ENCODE data around the gene NTRK2. TPM values are rescaled to one million over a fixed set of nuclear protein-coding genes. Genes with fewer than 3 reads are reported as not detected.

The NTRK2 gene
- total RNA-seq, 2 experiments from 2014 or later, result 0.02 to 0.05 TPM

GRCh38 chr9:84999788-85000187 lies 330.3 kb downstream of the NTRK2 start:
- CTCF ChIA-PET, result no interaction called here
- peaks cover 2% of the 10 kb centered on the region for H3K9me3 Mint-ChIP-seq
- no peak overlapping the region for H3K27ac Mint-ChIP-seq
- H3K27me3 Mint-ChIP-seq (ENCODE audit: low read depth), result peaks cover 7% of the 10 kb centered on the region
- DNase-seq, result no peak
- H3K4me1 Mint-ChIP-seq (ENCODE audit: low read depth), result no peaks in the 10 kb centered on the region
- intact Hi-C loops (cut with micrococcal nuclease), result no loop called here
- H3K4me3 Mint-ChIP-seq, result no peak overlapping the region
- no peaks in the 10 kb centered on the region for H3K36me3 Mint-ChIP-seq (ENCODE audit: low read depth)

- no peaks in the 10 kb centered on the region for H3K36me3 Mint-ChIP-seq (ENCODE audit: low read depth)
- H3K9me3 Mint-ChIP-seq, result peaks cover 2% of the 10 kb centered on the region
- intact Hi-C loops (cut with micrococcal nuclease), result no loop called here
- H3K4me1 Mint-ChIP-seq (ENCODE audit: low read depth), result no peaks in the 10 kb centered on the region
- DNase-seq, result no peak
- no peak overlapping the region for H3K27ac Mint-ChIP-seq
- CTCF ChIA-PET, result no interaction called here
- peaks cover 7% of the 10 kb centered on the region for H3K27me3 Mint-ChIP-seq (ENCODE audit: low read depth)
- H3K4me3 Mint-ChIP-seq, result no peak overlapping the region
These were observed 332.4 kb downstream of the NTRK2 start for GRCh38 chr9:85001925-85002324.

GRCh38 chr9:85004818-85005413 lies 335.4 kb downstream of the NTRK2 start:
- no peak overlapping the region for H3K4me3 Mint-ChIP-seq
- no peaks in the 10 kb centered on the region for H3K36me3 Mint-ChIP-seq (ENCODE audit: low read depth)
- no peak overlapping the region for H3K27ac Mint-ChIP-seq
- intact Hi-C loops (cut with micrococcal nuclease), result no loop called here
- CTCF ChIA-PET, result no interaction called here
- H3K9me3 Mint-ChIP-seq, result peaks cover 2% of the 10 kb centered on the region
- peaks cover 7% of the 10 kb centered on the region for H3K27me3 Mint-ChIP-seq (ENCODE audit: low read depth)
- H3K4me1 Mint-ChIP-seq (ENCODE audit: low read depth), result no peaks in the 10 kb centered on the region
- DNase-seq, result no peak

GRCh38 chr9:85007748-85008147 lies 338.2 kb downstream of the NTRK2 start:
- no peak for DNase-seq
- Mint-ChIP-seq H3K36me3 (ENCODE audit: low read depth) (no peaks in the 10 kb centered on the region), H3K9me3 (no peaks in the 10 kb centered on the region), H3K4me1 (ENCODE audit: low read depth) (no peaks in the 10 kb centered on the region), H3K4me3 (no peak overlapping the region), H3K27ac (no peak overlapping the region), H3K27me3 (ENCODE audit: low read depth) (peaks cover 1% of the 10 kb centered on the region)
- intact Hi-C loops (cut with micrococcal nuclease), result no loop called here
- CTCF ChIA-PET, result no interaction called here

GRCh38 chr9:85008215-85008614 lies 338.7 kb downstream of the NTRK2 start:
- Mint-ChIP-seq H3K4me1 (ENCODE audit: low read depth) (no peaks in the 10 kb centered on the region), H3K27me3 (ENCODE audit: low read depth) (peaks cover 2% of the 10 kb centered on the region), H3K36me3 (ENCODE audit: low read depth) (no peaks in the 10 kb centered on the region), H3K4me3 (no peak overlapping the region), H3K27ac (no peak overlapping the region), H3K9me3 (no peaks in the 10 kb centered on the region)
- CTCF ChIA-PET, result no interaction called here
- DNase-seq, result no peak
- intact Hi-C loops (cut with micrococcal nuclease), result no loop called here

- H3K4me1 Mint-ChIP-seq (ENCODE audit: low read depth), result no peaks in the 10 kb centered on the region
- CTCF ChIA-PET, result no interaction called here
These were observed 339.7 kb downstream of the NTRK2 start for GRCh38 chr9:85009251-85009650.

GRCh38 chr9:85013703-85014102 lies 344.2 kb downstream of the NTRK2 start:
- Mint-ChIP-seq H3K27me3 (ENCODE audit: low read depth) (peaks cover 10% of the 10 kb centered on the region), H3K4me3 (no peak overlapping the region), H3K4me1 (ENCODE audit: low read depth) (no peaks in the 10 kb centered on the region), H3K27ac (no peak overlapping the region), H3K9me3 (no peaks in the 10 kb centered on the region), H3K36me3 (ENCODE audit: low read depth) (no peaks in the 10 kb centered on the region)
- intact Hi-C loops (cut with micrococcal nuclease), result no loop called here
- CTCF ChIA-PET, result no interaction called here
- no peak for DNase-seq

More at GRCh38 chr9:85009251-85009650, 339.7 kb downstream of the NTRK2 start:
- DNase-seq, result no peak
- intact Hi-C loops (cut with micrococcal nuclease), result no loop called here
- Mint-ChIP-seq H3K27ac (no peak overlapping the region), H3K36me3 (ENCODE audit: low read depth) (no peaks in the 10 kb centered on the region), H3K9me3 (no peaks in the 10 kb centered on the region), H3K4me3 (no peak overlapping the region), H3K27me3 (ENCODE audit: low read depth) (peaks cover 6% of the 10 kb centered on the region)

GRCh38 chr9:85014292-85014691 lies 344.8 kb downstream of the NTRK2 start:
- Mint-ChIP-seq H3K4me3 (no peak overlapping the region), H3K4me1 (ENCODE audit: low read depth) (no peaks in the 10 kb centered on the region), H3K36me3 (ENCODE audit: low read depth) (no peaks in the 10 kb centered on the region), H3K27ac (no peak overlapping the region), H3K9me3 (no peaks in the 10 kb centered on the region), H3K27me3 (ENCODE audit: low read depth) (peaks cover 10% of the 10 kb centered on the region)
- intact Hi-C loops (cut with micrococcal nuclease), result no loop called here
- no peak for DNase-seq
- CTCF ChIA-PET, result interaction anchor here (0.7 kb wide), 1 partner anchor 222 kb away, joined by 3 read pairs; no protein-coding TSS in a partner anchor

GRCh38 chr9:85016384-85017006 lies 347.0 kb downstream of the NTRK2 start:
- CTCF ChIA-PET, result no interaction called here
- intact Hi-C loops (cut with micrococcal nuclease), result no loop called here
- no peaks in the 10 kb centered on the region for H3K36me3 Mint-ChIP-seq (ENCODE audit: low read depth)
- H3K9me3 Mint-ChIP-seq, result no peaks in the 10 kb centered on the region
- no peaks in the 10 kb centered on the region for H3K4me1 Mint-ChIP-seq (ENCODE audit: low read depth)
- peaks cover 12% of the 10 kb centered on the region for H3K27me3 Mint-ChIP-seq (ENCODE audit: low read depth)
- H3K4me3 Mint-ChIP-seq, result no peak overlapping the region
- DNase-seq, result no peak
- H3K27ac Mint-ChIP-seq, result no peak overlapping the region

- H3K4me3 Mint-ChIP-seq, result no peak overlapping the region
- CTCF ChIA-PET, result no interaction called here
- no peaks in the 10 kb centered on the region for H3K9me3 Mint-ChIP-seq
- DNase-seq, result no peak
- intact Hi-C loops (cut with micrococcal nuclease), result no loop called here
- no peaks in the 10 kb centered on the region for H3K4me1 Mint-ChIP-seq (ENCODE audit: low read depth)
- no peak overlapping the region for H3K27ac Mint-ChIP-seq
- H3K27me3 Mint-ChIP-seq (ENCODE audit: low read depth), result peaks cover 2% of the 10 kb centered on the region
- no peaks in the 10 kb centered on the region for H3K36me3 Mint-ChIP-seq (ENCODE audit: low read depth)
These were observed 351.3 kb downstream of the NTRK2 start for GRCh38 chr9:85020791-85021190.

GRCh38 chr9:85021686-85022085 lies 352.2 kb downstream of the NTRK2 start:
- CTCF ChIA-PET, result no interaction called here
- DNase-seq, result no peak
- intact Hi-C loops (cut with micrococcal nuclease), result no loop called here
- Mint-ChIP-seq H3K27ac (no peak overlapping the region), H3K4me1 (ENCODE audit: low read depth) (no peaks in the 10 kb centered on the region), H3K36me3 (ENCODE audit: low read depth) (no peaks in the 10 kb centered on the region), H3K9me3 (no peaks in the 10 kb centered on the region), H3K27me3 (ENCODE audit: low read depth) (peaks cover 2% of the 10 kb centered on the region), H3K4me3 (no peak overlapping the region)

GRCh38 chr9:85024374-85024773 lies 354.8 kb downstream of the NTRK2 start:
- Mint-ChIP-seq H3K4me1 (ENCODE audit: low read depth) (no peaks in the 10 kb centered on the region), H3K36me3 (ENCODE audit: low read depth) (no peaks in the 10 kb centered on the region), H3K9me3 (no peaks in the 10 kb centered on the region), H3K27ac (no peak overlapping the region), H3K4me3 (no peak overlapping the region), H3K27me3 (ENCODE audit: low read depth) (peaks cover 2% of the 10 kb centered on the region)
- CTCF ChIA-PET, result no interaction called here
- intact Hi-C loops (cut with micrococcal nuclease), result no loop called here
- no peak for DNase-seq

GRCh38 chr9:85025638-85026037 lies 356.1 kb downstream of the NTRK2 start:
- intact Hi-C loops (cut with micrococcal nuclease), result no loop called here
- no peak overlapping the region for H3K27ac Mint-ChIP-seq
- no peaks in the 10 kb centered on the region for H3K36me3 Mint-ChIP-seq (ENCODE audit: low read depth)
- no peaks in the 10 kb centered on the region for H3K4me1 Mint-ChIP-seq (ENCODE audit: low read depth)
- no peak for DNase-seq
- no peak overlapping the region for H3K4me3 Mint-ChIP-seq
- CTCF ChIA-PET, result no interaction called here
- H3K27me3 Mint-ChIP-seq (ENCODE audit: low read depth), result peaks cover 2% of the 10 kb centered on the region
- H3K9me3 Mint-ChIP-seq, result no peaks in the 10 kb centered on the region
